HepG2 (cell line): ENCODE measurements around the gene IKZF3. TPM values are rescaled to one million over a fixed set of nuclear protein-coding genes. Genes with fewer than 3 reads are reported as not detected.
A peak's percentile ranks its signal among the peaks of the same experiment; 100 is the strongest.

Experiments
- AGO2 ChIP-seq: fragments of 200-400 bp; formaldehyde crosslinking; optimal IDR thresholded peaks from 2 replicates; pipeline ENCODE3; 2017; ENCODE audit warnings: mild to moderate bottlenecking, low read depth, low read length, moderate library complexity
- ATF4 ChIP-seq, 2 experiments: fragments of 450-650 bp in 1 of 2; sonication (generic) in 1 of 2; formaldehyde crosslinking; IDR thresholded peaks; 2 replicates each; pipeline versions ENCODE4 v1.5.0 to v1.8.0; 2020 to 2022; ENCODE audit warnings: mild to moderate bottlenecking in 1 of 2, missing genetic modification reagents in 1 of 2
- ISL2 ChIP-seq: sonication (generic); formaldehyde crosslinking; IDR thresholded peaks from 2 replicates; pipeline ENCODE4 v1.5.0; 2020; ENCODE audit warnings: missing genetic modification reagents
- SRSF9 ChIP-seq: fragments of 200-400 bp; formaldehyde crosslinking; IDR thresholded peaks from 2 replicates; pipeline ENCODE4 v1.6.1; 2018; ENCODE audit warnings: borderline replicate concordance, mild to moderate bottlenecking, low read depth, low read length; ENCODE audit not compliant: insufficient read depth, poor library complexity, severe bottlenecking
- ZBTB4 ChIP-seq: sonication (generic); formaldehyde crosslinking; IDR thresholded peaks from 2 replicates; pipeline ENCODE4 v1.4.0; 2020; ENCODE audit warnings: missing genetic modification reagents, mild to moderate bottlenecking, borderline replicate concordance
- ZFP41 ChIP-seq: sonication (generic); formaldehyde crosslinking; IDR thresholded peaks from 2 replicates; pipeline ENCODE4 v1.4.0; 2020; ENCODE audit warnings: mild to moderate bottlenecking, missing genetic modification reagents, borderline replicate concordance
- ZNF12 ChIP-seq: sonication (generic); formaldehyde crosslinking; IDR thresholded peaks from 2 replicates; pipeline ENCODE4 v1.5.0; 2020; ENCODE audit warnings: missing genetic modification reagents
- ZNF33A ChIP-seq: sonication (generic); formaldehyde crosslinking; IDR thresholded peaks from 2 replicates; pipeline ENCODE4 v1.5.1; 2020; ENCODE audit warnings: missing genetic modification reagents, mild to moderate bottlenecking, moderate library complexity, borderline replicate concordance
- ZNF564 ChIP-seq: sonication (generic); formaldehyde crosslinking; IDR thresholded peaks from 2 replicates; pipeline ENCODE4 v1.8.1; 2023; ENCODE audit warnings: mild to moderate bottlenecking, missing genetic modification reagents
- ZNF800 ChIP-seq: sonication (generic); formaldehyde crosslinking; IDR thresholded peaks from 2 replicates; pipeline ENCODE4 v1.4.0; 2020; ENCODE audit warnings: missing genetic modification reagents
- polyA plus RNA-seq, 8 experiments: library from polyadenylated mRNA; depleted of rRNA in 3 of 8; stranded (reverse) in 7 of 8; unstranded in 1 of 8; fragments of >200 nt; fragmentation: Illumina TruSeq in 4 of 8; extraction: Trizol in 4 of 8; gene quantifications; 2 replicates each; pipeline versions ENCODE4 v1.2.1 to v1.2.3, GENCODE V29; 2011 to 2016; ENCODE audit warnings: low read depth in 4 of 8, missing spikeins in 1 of 8, mixed read lengths in 1 of 8; ENCODE audit not compliant: insufficient read depth in 1 of 8
- total RNA-seq, 5 experiments: library from RNA; depleted of rRNA; stranded (reverse); fragments of >200 nt; fragmentation: Illumina TruSeq; extraction: Trizol; gene quantifications; 2 replicates each; pipeline ENCODE4 v1.2.3, GENCODE V29; 2016; ENCODE audit warnings: low read depth in 1 of 5
- TF ChIP-seq, protein P1 (sequence below): sonication (generic); formaldehyde crosslinking; IDR thresholded peaks from 2 replicates; pipeline ENCODE4 v1.4.0; 2020; ENCODE audit warnings: mild to moderate bottlenecking, missing genetic modification reagents

Gene IKZF3
- total and polyA plus RNA-seq, 2 of the 13 experiments (the other 11 are each of a cell fraction or from before 2014, with no cell fraction given): not detected

DNA sequence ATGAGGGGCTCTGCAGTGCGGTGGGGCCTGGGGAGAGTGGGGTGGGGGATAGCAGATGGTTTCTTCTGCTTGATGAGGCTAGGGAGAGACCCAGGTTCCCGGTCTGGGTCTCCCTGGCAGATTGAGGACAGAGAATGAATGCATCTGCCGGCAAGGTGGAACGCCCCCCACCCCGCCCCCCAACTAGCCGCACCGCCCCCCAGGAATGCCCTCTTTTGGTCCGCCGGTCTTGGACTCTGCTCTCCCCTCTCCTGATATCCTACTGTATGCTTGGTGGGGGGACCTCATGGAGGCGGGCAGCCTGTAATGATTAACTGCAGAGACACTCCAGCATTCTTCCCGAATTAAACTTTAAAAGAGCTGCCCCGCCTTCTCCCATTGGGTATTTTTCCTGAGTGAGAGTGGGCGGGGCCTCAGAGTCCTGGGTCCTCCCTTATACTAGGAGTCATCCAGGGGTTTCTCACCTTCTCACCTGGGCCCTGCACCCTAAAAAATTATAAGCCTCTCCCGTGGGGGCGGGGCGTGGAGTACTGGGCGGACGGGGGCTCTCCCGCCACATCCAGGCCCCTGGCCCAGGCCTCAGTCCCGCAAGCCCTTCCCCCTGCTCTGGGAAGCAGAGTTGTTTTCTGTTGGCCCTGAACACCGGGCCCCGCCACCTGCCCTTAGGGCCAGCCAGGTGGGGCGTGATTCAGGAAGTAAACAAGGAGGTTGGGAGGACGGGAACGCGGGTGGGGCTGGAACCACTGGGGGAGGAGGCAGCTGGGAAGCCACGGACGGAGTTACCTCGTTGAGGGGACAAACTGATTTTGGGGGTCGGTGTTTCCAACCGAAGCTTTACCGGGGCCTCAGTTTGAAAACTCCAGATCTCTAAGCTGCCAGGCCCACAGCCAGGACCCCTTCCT, 124.9 kb downstream of the IKZF3 start (continued):
- TF ChIP-seq ZNF800 (CRISPR knock-in tag) (no peak), ZNF12 (peak; percentile 45; the same call in 1 of the 2 replicates), ISL2 (CRISPR knock-in tag) (peak; percentile 67), SRSF9 (no peak), ZNF33A (0 out of 2 replicates have a peak, but pooled peaks have one; percentile 91), ZNF564 (CRISPR knock-in tag) (peak; percentile 62; the same call in 1 of the 2 replicates), ATF4 (CRISPR knock-in tag; IDR thresholded peaks at IDR 0.05) (no peak), ZFP41 (CRISPR knock-in tag) (no peak), ZBTB4 (no peak), AGO2 (peak; percentile 96)
- TF ChIP-seq, protein P1, sequence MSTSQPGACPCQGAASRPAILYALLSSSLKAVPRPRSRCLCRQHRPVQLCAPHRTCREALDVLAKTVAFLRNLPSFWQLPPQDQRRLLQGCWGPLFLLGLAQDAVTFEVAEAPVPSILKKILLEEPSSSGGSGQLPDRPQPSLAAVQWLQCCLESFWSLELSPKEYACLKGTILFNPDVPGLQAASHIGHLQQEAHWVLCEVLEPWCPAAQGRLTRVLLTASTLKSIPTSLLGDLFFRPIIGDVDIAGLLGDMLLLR (CRISPR knock-in tag): peak; percentile 67; the same call in 1 of the 2 replicates
